HepG2 (cell line): Measurements from ENCODE around the gene ALDH18A1. TPM values are rescaled to one million over a fixed set of nuclear protein-coding genes. Genes with fewer than 3 reads are reported as not detected.

ENCODE experiments used
- ARID2 ChIP-seq: sonication (generic); formaldehyde crosslinking; IDR thresholded peaks from 2 replicates; pipeline ENCODE4 v1.8.1; 2022; ENCODE audit warnings: mild to moderate bottlenecking, missing genetic modification reagents, borderline replicate concordance
- CHD2 ChIP-seq: IDR thresholded peaks from 2 replicates; pipeline ENCODE4 v1.6.1; 2011; ENCODE audit warnings: low read depth, low read length, improper control_type of control experiment
- CREM ChIP-seq, 2 experiments: sonication (generic) in 1 of 2; formaldehyde crosslinking in 1 of 2; IDR thresholded peaks; 2 replicates each; pipeline versions ENCODE4 v1.4.0 to v1.6.1; 2016 to 2020; ENCODE audit warnings: antibody characterized with exemption in 1 of 2, mild to moderate bottlenecking in 1 of 2, missing genetic modification reagents in 1 of 2
- FOXA3 ChIP-seq: IDR thresholded peaks from 2 replicates; pipeline ENCODE4 v1.6.1; 2016; ENCODE audit warnings: missing genetic modification reagents, missing compliant biosample characterization
- FOXM1 ChIP-seq: sonication (generic); formaldehyde crosslinking; IDR thresholded peaks from 2 replicates; pipeline ENCODE4 v1.5.0; 2020; ENCODE audit warnings: missing genetic modification reagents
- GATAD2A ChIP-seq: IDR thresholded peaks from 2 replicates; pipeline ENCODE4 v1.6.1; 2016
- HDAC1 ChIP-seq: sonication (generic); formaldehyde crosslinking; IDR thresholded peaks from 2 replicates; pipeline ENCODE4 v1.5.1; 2020; ENCODE audit warnings: mild to moderate bottlenecking, missing genetic modification reagents
- KAT8 ChIP-seq: IDR thresholded peaks from 2 replicates; pipeline ENCODE4 v1.6.1; 2016; ENCODE audit warnings: missing genetic modification reagents, missing compliant biosample characterization
- KLF16 ChIP-seq, 2 experiments: sonication (generic) in 1 of 2; formaldehyde crosslinking in 1 of 2; IDR thresholded peaks; 2 replicates each; pipeline versions ENCODE4 v1.6.1 to v1.8.0; 2016 to 2023; ENCODE audit warnings: missing genetic modification reagents in 2 of 2, missing compliant biosample characterization in 1 of 2
- MATR3 ChIP-seq: sonication (generic); formaldehyde crosslinking; IDR thresholded peaks from 2 replicates; pipeline ENCODE4 v1.4.0; 2020; ENCODE audit warnings: missing genetic modification reagents
- MLLT10 ChIP-seq: sonication (generic); formaldehyde crosslinking; IDR thresholded peaks from 2 replicates; pipeline ENCODE4 v1.4.0; 2020; ENCODE audit warnings: missing genetic modification reagents
- NFE2L2 ChIP-seq: fragments of 150-350 bp; IDR thresholded peaks from 2 replicates; pipeline ENCODE4 v1.6.1; 2014; ENCODE audit warnings: low read length
- NR2F6 ChIP-seq, 2 experiments: IDR thresholded peaks; 2 replicates each; pipeline ENCODE4 v1.6.1; 2016; ENCODE audit warnings: antibody characterized with exemption in 1 of 2, mild to moderate bottlenecking in 1 of 2
- PHF21A ChIP-seq: sonication (generic); formaldehyde crosslinking; IDR thresholded peaks from 2 replicates; pipeline ENCODE4 v1.5.0; 2020; ENCODE audit warnings: mild to moderate bottlenecking, missing genetic modification reagents
- RARA ChIP-seq: IDR thresholded peaks from 2 replicates; pipeline ENCODE4 v1.6.1; 2016; ENCODE audit warnings: missing genetic modification reagents, missing compliant biosample characterization
- SAFB2 ChIP-seq: sonication (generic); formaldehyde crosslinking; IDR thresholded peaks from 2 replicates; pipeline ENCODE4 v1.5.1; 2020; ENCODE audit warnings: missing genetic modification reagents, low read depth, mild to moderate bottlenecking, borderline replicate concordance
- SIN3B ChIP-seq: fragments of 150-350 bp; IDR thresholded peaks from 2 replicates; pipeline ENCODE4 v1.6.1; 2014; ENCODE audit warnings: low read length
- SMARCE1 ChIP-seq: fragments of 450-650 bp; IDR thresholded peaks from 2 replicates; pipeline ENCODE4 v1.6.1; 2017; ENCODE audit warnings: borderline replicate concordance
- ZBTB4 ChIP-seq: sonication (generic); formaldehyde crosslinking; IDR thresholded peaks from 2 replicates; pipeline ENCODE4 v1.4.0; 2020; ENCODE audit warnings: missing genetic modification reagents, mild to moderate bottlenecking, borderline replicate concordance
- ZKSCAN8 ChIP-seq: IDR thresholded peaks from 2 replicates; pipeline ENCODE4 v1.6.1; 2016; ENCODE audit warnings: borderline replicate concordance, missing genetic modification reagents, missing compliant biosample characterization
- ZNF704 ChIP-seq: sonication (generic); formaldehyde crosslinking; IDR thresholded peaks from 2 replicates; pipeline ENCODE4 v1.8.1; 2023; ENCODE audit warnings: mild to moderate bottlenecking, inconsistent platforms, moderate library complexity, missing genetic modification reagents, borderline replicate concordance
- ZSCAN29 ChIP-seq: sonication (generic); formaldehyde crosslinking; conservative IDR thresholded peaks from 2 replicates; pipeline ENCODE4 v1.4.0; 2020; ENCODE audit warnings: mild to moderate bottlenecking, missing genetic modification reagents
- ZSCAN9 ChIP-seq: IDR thresholded peaks from 2 replicates; pipeline ENCODE4 v1.6.1; 2016; ENCODE audit warnings: borderline replicate concordance
- polyA plus RNA-seq, 8 experiments: library from polyadenylated mRNA; depleted of rRNA in 3 of 8; stranded (reverse) in 7 of 8; unstranded in 1 of 8; fragments of >200 nt; fragmentation: Illumina TruSeq in 4 of 8; extraction: Trizol in 4 of 8; gene quantifications; 2 replicates each; pipeline versions ENCODE4 v1.2.1 to v1.2.3, GENCODE V29; 2011 to 2016; ENCODE audit warnings: low read depth in 4 of 8, missing spikeins in 1 of 8, mixed read lengths in 1 of 8; ENCODE audit not compliant: insufficient read depth in 1 of 8
- total RNA-seq, 5 experiments: library from RNA; depleted of rRNA; stranded (reverse); fragments of >200 nt; fragmentation: Illumina TruSeq; extraction: Trizol; gene quantifications; 2 replicates each; pipeline ENCODE4 v1.2.3, GENCODE V29; 2016; ENCODE audit warnings: low read depth in 1 of 5
- TF ChIP-seq, protein P1 (sequence below): sonication (generic); formaldehyde crosslinking; IDR thresholded peaks from 2 replicates; pipeline ENCODE4 v1.5.1; 2020; ENCODE audit warnings: mild to moderate bottlenecking, missing genetic modification reagents, moderate library complexity

The ALDH18A1 gene
- total and polyA plus RNA-seq, 2 of the 13 experiments (the other 11 are each of a cell fraction or from before 2014, with no cell fraction given) = 180 to 263 TPM

- TF ChIP-seq, protein P1, sequence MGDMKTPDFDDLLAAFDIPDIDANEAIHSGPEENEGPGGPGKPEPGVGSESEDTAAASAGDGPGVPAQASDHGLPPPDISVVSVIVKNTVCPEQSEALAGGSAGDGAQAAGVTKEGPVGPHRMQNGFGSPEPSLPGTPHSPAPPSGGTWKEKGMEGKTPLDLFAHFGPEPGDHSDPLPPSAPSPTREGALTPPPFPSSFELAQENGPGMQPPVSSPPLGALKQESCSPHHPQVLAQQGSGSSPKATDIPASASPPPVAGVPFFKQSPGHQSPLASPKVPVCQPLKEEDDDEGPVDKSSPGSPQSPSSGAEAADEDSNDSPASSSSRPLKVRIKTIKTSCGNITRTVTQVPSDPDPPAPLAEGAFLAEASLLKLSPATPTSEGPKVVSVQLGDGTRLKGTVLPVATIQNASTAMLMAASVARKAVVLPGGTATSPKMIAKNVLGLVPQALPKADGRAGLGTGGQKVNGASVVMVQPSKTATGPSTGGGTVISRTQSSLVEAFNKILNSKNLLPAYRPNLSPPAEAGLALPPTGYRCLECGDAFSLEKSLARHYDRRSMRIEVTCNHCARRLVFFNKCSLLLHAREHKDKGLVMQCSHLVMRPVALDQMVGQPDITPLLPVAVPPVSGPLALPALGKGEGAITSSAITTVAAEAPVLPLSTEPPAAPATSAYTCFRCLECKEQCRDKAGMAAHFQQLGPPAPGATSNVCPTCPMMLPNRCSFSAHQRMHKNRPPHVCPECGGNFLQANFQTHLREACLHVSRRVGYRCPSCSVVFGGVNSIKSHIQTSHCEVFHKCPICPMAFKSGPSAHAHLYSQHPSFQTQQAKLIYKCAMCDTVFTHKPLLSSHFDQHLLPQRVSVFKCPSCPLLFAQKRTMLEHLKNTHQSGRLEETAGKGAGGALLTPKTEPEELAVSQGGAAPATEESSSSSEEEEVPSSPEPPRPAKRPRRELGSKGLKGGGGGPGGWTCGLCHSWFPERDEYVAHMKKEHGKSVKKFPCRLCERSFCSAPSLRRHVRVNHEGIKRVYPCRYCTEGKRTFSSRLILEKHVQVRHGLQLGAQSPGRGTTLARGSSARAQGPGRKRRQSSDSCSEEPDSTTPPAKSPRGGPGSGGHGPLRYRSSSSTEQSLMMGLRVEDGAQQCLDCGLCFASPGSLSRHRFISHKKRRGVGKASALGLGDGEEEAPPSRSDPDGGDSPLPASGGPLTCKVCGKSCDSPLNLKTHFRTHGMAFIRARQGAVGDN (CRISPR knock-in tag) = no peak
- TF ChIP-seq ZBTB4 (no peak), SIN3B (no peak), ZNF704 (CRISPR knock-in tag) (no peak), RARA (CRISPR knock-in tag) (peak; percentile 72), PHF21A (0 out of 2 replicates have a peak, but pooled peaks have one; percentile 38), MLLT10 (no peak), FOXA3 (peak; percentile 75), NFE2L2 (no peak), SAFB2 (CRISPR knock-in tag) (no peak; the same call in 1 of the 2 replicates), ARID2 (CRISPR knock-in tag) (no peak), ZSCAN9 (CRISPR knock-in tag) (peak; percentile 73; the same call in 1 of the 2 replicates), MATR3 (no peak), SMARCE1 (no peak), HDAC1 (peak; percentile 26; the same call in 1 of the 2 replicates), KLF16 (CRISPR knock-in tag; IDR thresholded peaks at IDR 0.05) (peak in 1 of 2 experiments; percentile 32; a peak in 1 of 4 replicates), NR2F6 (IDR thresholded peaks at IDR 0.05) (no peak), NR2F6 (CRISPR knock-in tag; IDR thresholded peaks at IDR 0.05) (peak; percentile 55), CHD2 (no peak), ZSCAN29 (CRISPR knock-in tag) (0 out of 2 replicates have a peak, but pooled peaks have one; percentile 67), GATAD2A (CRISPR knock-in tag) (peak; percentile 75), CREM (IDR thresholded peaks at IDR 0.05) (peak; percentile 34; the same call in 1 of the 2 replicates), CREM (CRISPR knock-in tag; IDR thresholded peaks at IDR 0.05) (no peak), ZKSCAN8 (CRISPR knock-in tag) (peak; percentile 35; the same call in 1 of the 2 replicates), KAT8 (CRISPR knock-in tag) (peak; percentile 57; the same call in 1 of the 2 replicates), FOXM1 (CRISPR knock-in tag) (no peak)
These were observed 5.3 kb upstream of the ALDH18A1 start (continued) for GRCh38 chr10:95661818-95662217.
